Measurements from ENCODE around the gene ETFDH.

- no peak for TF ChIP-seq CTCF (IDR thresholded peaks at IDR 0.05; ENCODE audit: low read depth, low read length)
- TF ChIP-seq POLR2A (IDR thresholded peaks at IDR 0.05; ENCODE audit: extremely low read depth, insufficient read length), result no peak
- TF ChIP-seq MYC (IDR thresholded peaks at IDR 0.05; ENCODE audit: low read depth, low read length), result no peak
- no peak for TF ChIP-seq MAX (IDR thresholded peaks at IDR 0.05; ENCODE audit: low read depth, low read length)
These were observed 14.8 kb upstream of the ETFDH start for GRCh38 chr4:158657291-158657690.

All from NB4 (cell line).